HepG2 (cell line): ENCODE measurements around the gene IGFALS. TPM values are rescaled to one million over a fixed set of nuclear protein-coding genes. Genes with fewer than 3 reads are reported as not detected.

Experiments used
- AGO1 ChIP-seq: fragments of 200-400 bp; formaldehyde crosslinking; IDR thresholded peaks from 2 replicates; pipeline ENCODE4 v1.6.1; 2017; ENCODE audit warnings: mild to moderate bottlenecking, low read depth, low read length, moderate library complexity; ENCODE audit not compliant: poor library complexity, severe bottlenecking
- BCL6 ChIP-seq: IDR thresholded peaks from 2 replicates; pipeline ENCODE4 v1.6.1; 2016; ENCODE audit warnings: missing genetic modification reagents, missing compliant biosample characterization
- CREM ChIP-seq, 2 experiments: sonication (generic) in 1 of 2; formaldehyde crosslinking in 1 of 2; IDR thresholded peaks; 2 replicates each; pipeline versions ENCODE4 v1.4.0 to v1.6.1; 2016 to 2020; ENCODE audit warnings: antibody characterized with exemption in 1 of 2, mild to moderate bottlenecking in 1 of 2, missing genetic modification reagents in 1 of 2
- HOXA7 ChIP-seq: sonication (generic); formaldehyde crosslinking; IDR thresholded peaks from 2 replicates; pipeline ENCODE4 v1.8.1; 2022; ENCODE audit warnings: mild to moderate bottlenecking, missing genetic modification reagents, moderate library complexity
- MXD1 ChIP-seq: sonication (generic); formaldehyde crosslinking; IDR thresholded peaks from 2 replicates; pipeline ENCODE4 v1.4.0; 2020; ENCODE audit warnings: mild to moderate bottlenecking, missing genetic modification reagents
- MZF1 ChIP-seq: sonication (generic); formaldehyde crosslinking; IDR thresholded peaks from 2 replicates; pipeline ENCODE4 v1.8.1; 2023; ENCODE audit warnings: mild to moderate bottlenecking, missing genetic modification reagents, borderline replicate concordance
- NRL ChIP-seq: sonication (generic); formaldehyde crosslinking; IDR thresholded peaks from 2 replicates; pipeline ENCODE4 v1.5.0; 2020; ENCODE audit warnings: missing genetic modification reagents, mild to moderate bottlenecking, moderate library complexity, borderline replicate concordance
- RFX3 ChIP-seq: IDR thresholded peaks from 2 replicates; pipeline ENCODE4 v1.6.1; 2016; ENCODE audit warnings: missing biosample characterization, missing genetic modification reagents
- TAF15 ChIP-seq: fragments of 200-400 bp; formaldehyde crosslinking; IDR thresholded peaks from one replicate; pipeline ENCODE4 v1.6.1; 2018; ENCODE audit warnings: mild to moderate bottlenecking, low read depth, low read length; ENCODE audit not compliant: poor library complexity, severe bottlenecking
- TMF1 ChIP-seq: sonication (generic); formaldehyde crosslinking; IDR thresholded peaks from 2 replicates; pipeline ENCODE4 v1.8.1; 2022; ENCODE audit warnings: low read depth, missing genetic modification reagents
- ZBTB3 ChIP-seq: sonication (generic); formaldehyde crosslinking; IDR thresholded peaks from 2 replicates; pipeline ENCODE4 v1.4.0; 2020; ENCODE audit warnings: low read depth, mild to moderate bottlenecking, moderate library complexity, missing genetic modification reagents, borderline replicate concordance
- ZFP82 ChIP-seq: sonication (generic); formaldehyde crosslinking; IDR thresholded peaks from 2 replicates; pipeline ENCODE4 v1.5.1; 2020; ENCODE audit warnings: mild to moderate bottlenecking, missing genetic modification reagents, borderline replicate concordance
- ZNF407 ChIP-seq: sonication (generic); formaldehyde crosslinking; IDR thresholded peaks from one replicate; pipeline ENCODE4 v1.5.1; 2020; ENCODE audit warnings: mild to moderate bottlenecking, missing genetic modification reagents; ENCODE audit errors: not compliant biosample characterization
- ZNF546 ChIP-seq: sonication (generic); formaldehyde crosslinking; conservative IDR thresholded peaks from 2 replicates; pipeline ENCODE4 v1.8.1; 2023; ENCODE audit warnings: mild to moderate bottlenecking, missing genetic modification reagents
- ZNF619 ChIP-seq: sonication (generic); formaldehyde crosslinking; IDR thresholded peaks from 2 replicates; pipeline ENCODE4 v1.4.0; 2020; ENCODE audit warnings: mild to moderate bottlenecking, missing genetic modification reagents
- ZNF660 ChIP-seq: sonication (generic); formaldehyde crosslinking; IDR thresholded peaks from 2 replicates; pipeline ENCODE4 v1.5.1; 2020; ENCODE audit warnings: mild to moderate bottlenecking, low read depth, missing genetic modification reagents, borderline replicate concordance
- ZNF713 ChIP-seq: sonication (generic); formaldehyde crosslinking; IDR thresholded peaks from 2 replicates; pipeline ENCODE4 v1.4.0; 2020; ENCODE audit warnings: mild to moderate bottlenecking, missing genetic modification reagents
- polyA plus RNA-seq, 8 experiments: library from polyadenylated mRNA; depleted of rRNA in 3 of 8; stranded (reverse) in 7 of 8; unstranded in 1 of 8; fragments of >200 nt; fragmentation: Illumina TruSeq in 4 of 8; extraction: Trizol in 4 of 8; gene quantifications; 2 replicates each; pipeline versions ENCODE4 v1.2.1 to v1.2.3, GENCODE V29; 2011 to 2016; ENCODE audit warnings: low read depth in 4 of 8, missing spikeins in 1 of 8, mixed read lengths in 1 of 8; ENCODE audit not compliant: insufficient read depth in 1 of 8
- total RNA-seq, 5 experiments: library from RNA; depleted of rRNA; stranded (reverse); fragments of >200 nt; fragmentation: Illumina TruSeq; extraction: Trizol; gene quantifications; 2 replicates each; pipeline ENCODE4 v1.2.3, GENCODE V29; 2016; ENCODE audit warnings: low read depth in 1 of 5
- TF ChIP-seq, protein P1 (sequence below): sonication (generic); formaldehyde crosslinking; IDR thresholded peaks from 2 replicates; pipeline ENCODE4 v1.9.0; 2021; ENCODE audit warnings: missing genetic modification reagents, mild to moderate bottlenecking, borderline replicate concordance

IGFALS gene
- total and polyA plus RNA-seq, 2 of the 13 experiments (the other 11 are each of a cell fraction or from before 2014, with no cell fraction given): 0.34 to 2.4 TPM

DNA sequence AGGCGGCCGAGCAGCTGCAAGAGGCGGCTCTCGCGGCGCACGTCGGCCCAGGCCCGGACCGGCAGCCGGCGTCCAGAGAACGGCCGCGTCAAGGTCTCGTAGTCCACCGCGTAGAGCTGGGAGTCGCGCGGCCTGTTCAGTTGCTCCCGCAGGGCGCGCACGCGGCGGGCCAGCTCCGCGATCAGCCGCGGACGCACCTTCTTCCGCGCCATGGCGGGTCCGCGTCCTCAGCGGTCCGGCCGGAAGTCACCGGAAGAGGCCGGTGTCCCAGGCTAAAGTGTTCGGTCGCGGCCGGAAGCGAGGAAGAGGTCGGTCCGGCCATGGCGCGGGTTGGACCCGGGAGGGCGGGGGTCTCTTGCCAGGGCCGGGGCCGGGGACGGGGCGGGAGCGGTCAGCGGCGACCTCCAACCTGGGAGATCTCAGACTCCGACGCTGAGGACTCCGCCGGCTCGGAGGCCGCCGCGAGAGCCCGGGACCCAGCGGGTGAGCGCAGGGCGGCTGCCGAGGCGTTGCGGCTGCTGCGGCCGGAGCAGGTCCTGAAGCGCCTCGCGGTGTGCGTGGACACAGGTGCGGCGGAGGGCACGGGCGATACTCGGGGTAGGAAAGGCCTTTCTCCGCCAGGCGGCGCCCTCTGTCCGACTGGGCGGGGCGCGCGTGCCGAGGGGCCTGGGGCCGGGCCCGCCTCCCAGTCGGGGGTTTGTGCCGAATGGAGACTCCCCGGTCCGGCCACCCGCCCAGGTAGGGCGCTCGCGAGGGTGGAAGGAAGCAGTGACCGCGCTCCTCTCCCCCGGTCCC lies 20.4 kb downstream of the IGFALS start, which contains the start of gene MRPS34 (continued):
- TF ChIP-seq AGO1 (no peak), ZNF660 (no peak), TAF15 (peak; percentile 35), RFX3 (CRISPR knock-in tag) (no peak; the same call in 1 of the 2 replicates), ZNF407 (CRISPR knock-in tag) (no peak), ZFP82 (0 out of 2 replicates have a peak, but pooled peaks have one; percentile 63), MXD1 (CRISPR knock-in tag) (peak; percentile 43; the same call in 1 of the 2 replicates), BCL6 (CRISPR knock-in tag) (peak; percentile 45), ZNF713 (0 out of 2 replicates have a peak, but pooled peaks have one; percentile 62), ZNF546 (CRISPR knock-in tag) (no peak; the same call in 1 of the 2 replicates), HOXA7 (CRISPR knock-in tag) (0 out of 2 replicates have a peak, but pooled peaks have one; percentile 54), NRL (CRISPR knock-in tag) (no peak), ZBTB3 (CRISPR knock-in tag) (no peak), ZNF619 (CRISPR knock-in tag) (no peak; the same call in 1 of the 2 replicates), MZF1 (CRISPR knock-in tag) (no peak), CREM (IDR thresholded peaks at IDR 0.05) (no peak), CREM (CRISPR knock-in tag; IDR thresholded peaks at IDR 0.05) (no peak), TMF1 (CRISPR knock-in tag) (peak; percentile 85)
- TF ChIP-seq, protein P1, sequence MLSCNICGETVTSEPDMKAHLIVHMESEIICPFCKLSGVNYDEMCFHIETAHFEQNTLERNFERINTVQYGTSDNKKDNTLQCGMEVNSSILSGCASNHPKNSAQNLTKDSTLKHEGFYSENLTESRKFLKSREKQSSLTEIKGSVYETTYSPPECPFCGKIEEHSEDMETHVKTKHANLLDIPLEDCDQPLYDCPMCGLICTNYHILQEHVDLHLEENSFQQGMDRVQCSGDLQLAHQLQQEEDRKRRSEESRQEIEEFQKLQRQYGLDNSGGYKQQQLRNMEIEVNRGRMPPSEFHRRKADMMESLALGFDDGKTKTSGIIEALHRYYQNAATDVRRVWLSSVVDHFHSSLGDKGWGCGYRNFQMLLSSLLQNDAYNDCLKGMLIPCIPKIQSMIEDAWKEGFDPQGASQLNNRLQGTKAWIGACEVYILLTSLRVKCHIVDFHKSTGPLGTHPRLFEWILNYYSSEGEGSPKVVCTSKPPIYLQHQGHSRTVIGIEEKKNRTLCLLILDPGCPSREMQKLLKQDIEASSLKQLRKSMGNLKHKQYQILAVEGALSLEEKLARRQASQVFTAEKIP (CRISPR knock-in tag): no peak
